GM23338 (cell line): ENCODE data around the gene NINJ2. TPM values are rescaled to one million over a fixed set of nuclear protein-coding genes. Genes with fewer than 3 reads are reported as not detected.

Experiments used
- CTCF ChIP-seq, 2 experiments: fragments of 200-600 bp in 1 of 2; sonication (generic) in 1 of 2; conservative IDR thresholded peaks; 2 replicates each; pipeline versions ENCODE4 v1.5.1 to v1.6.1; 2016 to 2017; ENCODE audit warnings: antibody characterized with exemption in 2 of 2, low read depth in 2 of 2, mild to moderate bottlenecking in 2 of 2, moderate library complexity in 1 of 2
- EZH2 ChIP-seq: fragments of 200-600 bp; sonication (generic); IDR thresholded peaks from one replicate; pipeline ENCODE4 v1.8.0; 2017; ENCODE audit warnings: antibody characterized with exemption, mild to moderate bottlenecking, low read depth; ENCODE audit not compliant: unreplicated experiment
- JUNB ChIP-seq: IDR thresholded peaks from one replicate; pipeline ENCODE4 v1.6.1; 2016; ENCODE audit warnings: antibody characterized with exemption; ENCODE audit not compliant: unreplicated experiment
- NANOG ChIP-seq: IDR thresholded peaks from 2 replicates; pipeline ENCODE4 v1.6.1; 2016; ENCODE audit warnings: antibody characterized with exemption, borderline replicate concordance
- STAT1 ChIP-seq: IDR thresholded peaks from one replicate; pipeline ENCODE4 v1.6.1; 2016; ENCODE audit warnings: antibody characterized with exemption; ENCODE audit not compliant: unreplicated experiment
- ZNF331 ChIP-seq: fragments of 250-450 bp; sonication (Bioruptor Pico); IDR thresholded peaks from 2 replicates; pipeline ENCODE4 v1.5.0; 2020; ENCODE audit warnings: low read depth, mild to moderate bottlenecking, moderate library complexity
- polyA plus RNA-seq: library from polyadenylated mRNA; unstranded; fragments of >200 nt; fragmentation: Nextera tagmentation; extraction: Ambion mirVana; gene quantifications from 2 replicates; pipeline ENCODE4 v1.2.1, GENCODE V29; 2016
- total RNA-seq: library from RNA; depleted of rRNA; stranded (reverse); fragments of >200 nt; shearing (Covaris generic); gene quantifications from 2 replicates; pipeline ENCODE4 v1.2.3, GENCODE V29; 2014
- TF ChIP-seq, protein P1 (sequence below): fragments of 250-450 bp; sonication (Bioruptor Pico); IDR thresholded peaks from 2 replicates; pipeline ENCODE4 v1.5.0; 2020; ENCODE audit warnings: mild to moderate bottlenecking, moderate library complexity
- TF ChIP-seq, protein P2 (sequence below): IDR thresholded peaks from 2 replicates; pipeline ENCODE4 v1.6.1; 2016; ENCODE audit warnings: antibody characterized with exemption

Gene NINJ2
- total and polyA plus RNA-seq, 2 experiments from 2014 or later: 0.94 to 2.6 TPM

- TF ChIP-seq, protein P1, sequence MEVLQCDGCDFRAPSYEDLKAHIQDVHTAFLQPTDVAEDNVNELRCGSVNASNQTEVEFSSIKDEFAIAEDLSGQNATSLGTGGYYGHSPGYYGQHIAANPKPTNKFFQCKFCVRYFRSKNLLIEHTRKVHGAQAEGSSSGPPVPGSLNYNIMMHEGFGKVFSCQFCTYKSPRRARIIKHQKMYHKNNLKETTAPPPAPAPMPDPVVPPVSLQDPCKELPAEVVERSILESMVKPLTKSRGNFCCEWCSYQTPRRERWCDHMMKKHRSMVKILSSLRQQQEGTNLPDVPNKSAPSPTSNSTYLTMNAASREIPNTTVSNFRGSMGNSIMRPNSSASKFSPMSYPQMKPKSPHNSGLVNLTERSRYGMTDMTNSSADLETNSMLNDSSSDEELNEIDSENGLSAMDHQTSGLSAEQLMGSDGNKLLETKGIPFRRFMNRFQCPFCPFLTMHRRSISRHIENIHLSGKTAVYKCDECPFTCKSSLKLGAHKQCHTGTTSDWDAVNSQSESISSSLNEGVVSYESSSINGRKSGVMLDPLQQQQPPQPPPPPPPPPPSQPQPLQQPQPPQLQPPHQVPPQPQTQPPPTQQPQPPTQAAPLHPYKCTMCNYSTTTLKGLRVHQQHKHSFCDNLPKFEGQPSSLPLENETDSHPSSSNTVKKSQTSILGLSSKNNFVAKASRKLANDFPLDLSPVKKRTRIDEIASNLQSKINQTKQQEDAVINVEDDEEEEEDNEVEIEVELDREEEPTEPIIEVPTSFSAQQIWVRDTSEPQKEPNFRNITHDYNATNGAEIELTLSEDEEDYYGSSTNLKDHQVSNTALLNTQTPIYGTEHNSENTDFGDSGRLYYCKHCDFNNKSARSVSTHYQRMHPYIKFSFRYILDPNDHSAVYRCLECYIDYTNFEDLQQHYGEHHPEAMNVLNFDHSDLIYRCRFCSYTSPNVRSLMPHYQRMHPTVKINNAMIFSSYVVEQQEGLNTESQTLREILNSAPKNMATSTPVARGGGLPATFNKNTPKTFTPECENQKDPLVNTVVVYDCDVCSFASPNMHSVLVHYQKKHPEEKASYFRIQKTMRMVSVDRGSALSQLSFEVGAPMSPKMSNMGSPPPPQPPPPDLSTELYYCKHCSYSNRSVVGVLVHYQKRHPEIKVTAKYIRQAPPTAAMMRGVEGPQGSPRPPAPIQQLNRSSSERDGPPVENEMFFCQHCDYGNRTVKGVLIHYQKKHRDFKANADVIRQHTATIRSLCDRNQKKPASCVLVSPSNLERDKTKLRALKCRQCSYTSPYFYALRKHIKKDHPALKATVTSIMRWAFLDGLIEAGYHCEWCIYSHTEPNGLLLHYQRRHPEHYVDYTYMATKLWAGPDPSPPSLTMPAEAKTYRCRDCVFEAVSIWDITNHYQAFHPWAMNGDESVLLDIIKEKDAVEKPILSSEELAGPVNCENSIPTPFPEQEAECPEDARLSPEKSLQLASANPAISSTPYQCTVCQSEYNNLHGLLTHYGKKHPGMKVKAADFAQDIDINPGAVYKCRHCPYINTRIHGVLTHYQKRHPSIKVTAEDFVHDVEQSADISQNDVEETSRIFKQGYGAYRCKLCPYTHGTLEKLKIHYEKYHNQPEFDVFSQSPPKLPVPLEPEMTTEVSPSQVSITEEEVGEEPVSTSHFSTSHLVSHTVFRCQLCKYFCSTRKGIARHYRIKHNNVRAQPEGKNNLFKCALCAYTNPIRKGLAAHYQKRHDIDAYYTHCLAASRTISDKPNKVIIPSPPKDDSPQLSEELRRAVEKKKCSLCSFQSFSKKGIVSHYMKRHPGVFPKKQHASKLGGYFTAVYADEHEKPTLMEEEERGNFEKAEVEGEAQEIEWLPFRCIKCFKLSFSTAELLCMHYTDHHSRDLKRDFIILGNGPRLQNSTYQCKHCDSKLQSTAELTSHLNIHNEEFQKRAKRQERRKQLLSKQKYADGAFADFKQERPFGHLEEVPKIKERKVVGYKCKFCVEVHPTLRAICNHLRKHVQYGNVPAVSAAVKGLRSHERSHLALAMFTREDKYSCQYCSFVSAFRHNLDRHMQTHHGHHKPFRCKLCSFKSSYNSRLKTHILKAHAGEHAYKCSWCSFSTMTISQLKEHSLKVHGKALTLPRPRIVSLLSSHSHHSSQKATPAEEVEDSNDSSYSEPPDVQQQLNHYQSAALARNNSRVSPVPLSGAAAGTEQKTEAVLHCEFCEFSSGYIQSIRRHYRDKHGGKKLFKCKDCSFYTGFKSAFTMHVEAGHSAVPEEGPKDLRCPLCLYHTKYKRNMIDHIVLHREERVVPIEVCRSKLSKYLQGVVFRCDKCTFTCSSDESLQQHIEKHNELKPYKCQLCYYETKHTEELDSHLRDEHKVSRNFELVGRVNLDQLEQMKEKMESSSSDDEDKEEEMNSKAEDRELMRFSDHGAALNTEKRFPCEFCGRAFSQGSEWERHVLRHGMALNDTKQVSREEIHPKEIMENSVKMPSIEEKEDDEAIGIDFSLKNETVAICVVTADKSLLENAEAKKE (CRISPR knock-in tag): no peak
- no peak for TF ChIP-seq CTCF (conservative IDR thresholded peaks at IDR 0.05; ENCODE audit: low read depth in 2 of 2)
- TF ChIP-seq EZH2: no peak
- TF ChIP-seq, protein P2, sequence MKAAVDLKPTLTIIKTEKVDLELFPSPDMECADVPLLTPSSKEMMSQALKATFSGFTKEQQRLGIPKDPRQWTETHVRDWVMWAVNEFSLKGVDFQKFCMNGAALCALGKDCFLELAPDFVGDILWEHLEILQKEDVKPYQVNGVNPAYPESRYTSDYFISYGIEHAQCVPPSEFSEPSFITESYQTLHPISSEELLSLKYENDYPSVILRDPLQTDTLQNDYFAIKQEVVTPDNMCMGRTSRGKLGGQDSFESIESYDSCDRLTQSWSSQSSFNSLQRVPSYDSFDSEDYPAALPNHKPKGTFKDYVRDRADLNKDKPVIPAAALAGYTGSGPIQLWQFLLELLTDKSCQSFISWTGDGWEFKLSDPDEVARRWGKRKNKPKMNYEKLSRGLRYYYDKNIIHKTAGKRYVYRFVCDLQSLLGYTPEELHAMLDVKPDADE: no peak
- TF ChIP-seq ZNF331 (CRISPR knock-in tag): no peak
- no peak for TF ChIP-seq JUNB
- no peak for TF ChIP-seq STAT1
- no peak for TF ChIP-seq NANOG
Measured at GRCh38 chr12:697481-697880, 34.2 kb upstream of the NINJ2 start (continued).
